Gastroesophageal sphincter (tissue), 4 donors: Measurements from ENCODE around the gene UBE2Q1. TPM values are rescaled to one million over a fixed set of nuclear protein-coding genes. Genes with fewer than 3 reads are reported as not detected.
"Not testable (repeated sequence)": the region's sequence is repeated elsewhere in the genome, so short reads cannot be mapped to it uniquely, and the experiment has no call there.

Experiments used
- ATAC-seq: fragments of 150-250 bp; one replicate; pipeline ENCODE4 v1.9.1; 2016; ENCODE audit warnings: mild to moderate bottlenecking, moderate library complexity
- H3K27ac ChIP-seq, 4 donors: fragments of 200-600 bp; sonication (generic) in 3 of 4; 1 replicate in 3 of 4; 2 replicates in 1 of 4; pipeline ENCODE4 v1.5.1; 2016 to 2019
- H3K27me3 ChIP-seq: fragments of 200-600 bp; sonication (generic); one replicate; pipeline ENCODE4 v1.5.1; 2019
- H3K36me3 ChIP-seq, 2 donors: fragments of 200-600 bp; sonication (generic); one replicate each; pipeline ENCODE4 v1.5.1; 2019; ENCODE audit warnings: control low read depth in 1 of 2
- H3K4me1 ChIP-seq, 3 donors: fragments of 200-600 bp; sonication (generic); 1 replicate in 2 of 3; 2 replicates in 1 of 3; pipeline ENCODE4 v1.5.1; 2016 to 2019; ENCODE audit warnings: control low read depth in 2 of 3
- H3K4me3 ChIP-seq, 2 donors: fragments of 200-600 bp; sonication (generic); one replicate each; pipeline ENCODE4 v1.5.1; 2019; ENCODE audit warnings: mild to moderate bottlenecking in 1 of 2, moderate library complexity in 1 of 2
- H3K9me3 ChIP-seq, 3 donors: fragments of 200-600 bp; sonication (generic); one replicate each; pipeline ENCODE4 v1.5.1; 2017 to 2019; ENCODE audit warnings: control low read depth in 2 of 3
- EP300 ChIP-seq: sonication (generic); formaldehyde crosslinking; IDR thresholded peaks from one replicate; pipeline ENCODE4 v1.6.1; 2017; ENCODE audit warnings: antibody characterized with exemption, mild to moderate bottlenecking
- POLR2A ChIP-seq, 2 donors: fragments of 450-650 bp; IDR thresholded peaks; one replicate each; pipeline ENCODE4 v1.6.1; 2017; ENCODE audit warnings: antibody characterized with exemption in 2 of 2, mild to moderate bottlenecking in 2 of 2, moderate library complexity in 1 of 2
- POLR2AphosphoS5 ChIP-seq: sonication (generic); formaldehyde crosslinking; IDR thresholded peaks from one replicate; pipeline ENCODE4 v1.6.1; 2017; ENCODE audit warnings: antibody characterized with exemption
- WGBS, 2 donors: methylation state at CpG; one replicate each; pipeline ENCODE4 v1.1.5; 2018; ENCODE audit warnings: low coverage in 1 of 2; 5-methylcytosine and 5-hydroxymethylcytosine counted together
- total RNA-seq, 4 donors: library from RNA; depleted of rRNA; stranded (reverse); fragments of >200 nt; gene quantifications; one replicate each; pipeline ENCODE4 v1.1.0, GENCODE V29; 2016
- TF ChIP-seq, protein P1 (sequence below), 4 experiments: fragments of 200-600 bp in 2 of 4; fragments of 450-650 bp in 2 of 4; sonication (generic) in 1 of 4; IDR thresholded peaks; one replicate each; pipeline ENCODE4 v1.5.1; 2017 to 2019; ENCODE audit warnings: antibody characterized with exemption in 4 of 4, mild to moderate bottlenecking in 2 of 4, moderate library complexity in 2 of 4

Gene UBE2Q1
- total RNA-seq, 4 donors from 2014 or later: 27.4 to 39.7 (median 32.2) TPM

DNA sequence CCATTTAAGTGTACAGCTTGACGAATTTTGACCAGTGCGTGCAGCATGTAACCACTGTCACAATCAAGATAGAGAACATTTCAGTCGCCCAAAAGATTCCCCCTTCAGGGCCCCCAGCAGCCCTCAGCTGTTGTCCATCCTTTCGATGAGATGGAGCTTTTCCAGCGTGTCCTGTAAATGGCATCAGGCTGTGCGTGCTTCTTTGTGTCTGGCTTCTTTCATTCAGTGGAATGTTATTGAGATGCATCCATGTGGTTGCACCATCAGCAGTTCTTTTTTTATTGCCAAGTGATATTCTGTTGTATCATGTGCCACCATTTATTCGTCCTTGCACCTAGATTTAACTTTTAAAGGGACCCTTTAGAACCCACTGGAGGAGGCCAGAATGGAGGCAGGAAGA lies 21.9 kb downstream of the UBE2Q1 start:
- Histone ChIP-seq H3K4me3 (no peak overlapping the region), H3K9me3 (no peaks in the 10 kb centered on the region), H3K36me3 (no peaks in the 10 kb centered on the region), H3K4me1 (no peaks in the 10 kb centered on the region), H3K27ac (no peak overlapping the region), H3K27me3 (peaks cover 16% of the 10 kb centered on the region)
- TF ChIP-seq EP300 (no peak), POLR2AphosphoS5 (no peak), POLR2A (IDR thresholded peaks at IDR 0.05) (no peak)
- TF ChIP-seq, protein P1, sequence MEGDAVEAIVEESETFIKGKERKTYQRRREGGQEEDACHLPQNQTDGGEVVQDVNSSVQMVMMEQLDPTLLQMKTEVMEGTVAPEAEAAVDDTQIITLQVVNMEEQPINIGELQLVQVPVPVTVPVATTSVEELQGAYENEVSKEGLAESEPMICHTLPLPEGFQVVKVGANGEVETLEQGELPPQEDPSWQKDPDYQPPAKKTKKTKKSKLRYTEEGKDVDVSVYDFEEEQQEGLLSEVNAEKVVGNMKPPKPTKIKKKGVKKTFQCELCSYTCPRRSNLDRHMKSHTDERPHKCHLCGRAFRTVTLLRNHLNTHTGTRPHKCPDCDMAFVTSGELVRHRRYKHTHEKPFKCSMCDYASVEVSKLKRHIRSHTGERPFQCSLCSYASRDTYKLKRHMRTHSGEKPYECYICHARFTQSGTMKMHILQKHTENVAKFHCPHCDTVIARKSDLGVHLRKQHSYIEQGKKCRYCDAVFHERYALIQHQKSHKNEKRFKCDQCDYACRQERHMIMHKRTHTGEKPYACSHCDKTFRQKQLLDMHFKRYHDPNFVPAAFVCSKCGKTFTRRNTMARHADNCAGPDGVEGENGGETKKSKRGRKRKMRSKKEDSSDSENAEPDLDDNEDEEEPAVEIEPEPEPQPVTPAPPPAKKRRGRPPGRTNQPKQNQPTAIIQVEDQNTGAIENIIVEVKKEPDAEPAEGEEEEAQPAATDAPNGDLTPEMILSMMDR (IDR thresholded peaks at IDR 0.05): no peak
- WGBS, 2 donors: 71 to 77% methylated on average over 6 to 7 of the region's 7 CpGs
- no peak for ATAC-seq

DNA sequence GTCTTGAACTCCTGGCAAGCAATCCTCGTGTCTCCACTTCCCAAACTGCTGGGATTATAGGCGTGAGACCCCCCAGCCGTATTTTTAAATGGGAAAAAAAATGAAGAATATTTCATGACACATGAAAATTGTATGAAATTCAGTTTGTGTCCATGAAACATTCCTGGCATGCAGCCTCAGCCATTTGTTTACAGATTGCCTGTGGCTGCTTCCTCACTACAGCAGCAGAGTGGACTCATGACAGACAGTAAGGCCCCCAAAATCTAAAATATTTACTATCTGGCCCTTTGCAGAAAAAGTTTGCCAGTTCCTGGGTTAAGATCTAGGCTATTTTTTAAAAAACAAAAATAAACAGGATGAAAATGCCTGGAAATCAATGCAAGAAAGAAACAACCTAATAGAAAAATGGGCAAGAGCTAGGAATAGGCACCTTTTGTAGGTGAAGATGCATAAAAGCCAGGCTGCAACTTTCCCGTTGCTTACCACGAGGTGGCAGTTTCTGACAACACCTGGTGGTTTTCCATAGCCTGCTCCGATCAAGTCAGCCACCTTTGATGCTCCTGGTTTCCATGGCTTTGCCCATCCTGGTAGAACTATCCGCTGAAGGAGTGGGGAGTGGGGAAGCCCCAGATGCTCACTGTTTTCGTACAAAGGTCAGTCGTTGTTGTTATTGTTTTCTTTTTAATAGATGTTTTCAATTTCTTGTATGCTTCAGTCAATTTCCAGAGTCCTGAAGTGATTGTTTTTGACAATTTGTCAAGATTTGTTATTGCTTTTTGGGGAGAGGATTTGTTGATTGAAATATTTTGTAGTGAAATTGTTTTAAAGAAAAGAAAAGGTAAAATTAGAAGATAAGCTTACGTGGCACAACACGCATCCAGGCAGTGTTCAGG lies 24.3 kb downstream of the UBE2Q1 start:
- no peaks in the 10 kb centered on the region for H3K9me3 ChIP-seq
- no peak overlapping the region for H3K27ac ChIP-seq
- no peaks in the 10 kb centered on the region for H3K4me1 ChIP-seq
- no peak for ATAC-seq
- TF ChIP-seq POLR2AphosphoS5: no peak
- TF ChIP-seq, protein P1 (IDR thresholded peaks at IDR 0.05): peak in 2 of 4 experiments; percentile 29
- no peak for TF ChIP-seq EP300
- TF ChIP-seq POLR2A (IDR thresholded peaks at IDR 0.05): no peak
- H3K36me3 ChIP-seq: no peaks in the 10 kb centered on the region
- no peak overlapping the region for H3K4me3 ChIP-seq
- H3K27me3 ChIP-seq: peaks cover 6% of the 10 kb centered on the region
- WGBS, 2 donors: 54 to 62% methylated on average over 8 to 10 of the region's 11 CpGs

DNA sequence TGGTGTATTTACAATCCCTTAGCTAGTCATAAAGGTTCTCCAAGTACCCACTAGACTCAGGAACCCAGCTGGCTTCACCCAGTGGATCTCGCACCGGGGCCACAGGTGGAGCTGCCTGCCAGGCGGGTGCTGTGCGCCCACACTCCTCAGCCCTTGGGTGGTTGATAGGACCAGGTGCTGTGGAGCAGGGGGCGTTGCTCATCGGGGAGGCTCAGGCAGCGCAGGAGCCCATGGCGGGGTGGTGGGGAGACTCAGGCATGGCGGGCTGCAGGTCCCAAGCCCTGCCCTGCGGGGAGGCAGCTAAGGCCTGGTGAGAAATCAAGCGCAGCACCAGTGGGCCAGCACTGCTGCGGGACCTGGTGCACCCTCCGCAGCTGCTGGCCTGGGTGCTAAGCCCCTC lies 26.5 kb downstream of the UBE2Q1 start:
- not testable (repeated sequence) for H3K27me3 ChIP-seq, H3K9me3 ChIP-seq, H3K36me3 ChIP-seq, ATAC-seq, H3K4me1 ChIP-seq, H3K27ac ChIP-seq, H3K4me3 ChIP-seq
- WGBS, 2 donors: no CpG with 5 or more reads among the region's 13 CpGs

DNA sequence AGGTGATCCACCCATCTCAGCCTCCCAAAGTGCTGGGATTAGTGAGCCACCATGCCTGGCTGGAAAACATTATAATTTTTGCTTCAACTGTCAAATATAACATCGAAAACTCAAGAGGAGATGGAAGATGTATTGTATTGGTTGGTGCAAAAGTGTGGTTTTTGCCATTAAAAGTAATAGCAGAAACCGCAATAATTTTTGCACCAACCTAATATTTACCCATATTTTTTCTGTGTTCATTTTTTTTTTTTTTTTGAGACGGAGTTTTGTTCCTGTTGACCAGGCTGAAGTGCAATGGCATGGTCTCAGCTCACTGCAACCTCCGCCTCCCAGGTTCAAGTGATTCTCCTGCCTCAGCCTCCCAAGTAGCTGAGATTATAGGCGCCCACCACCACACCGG lies 29.2 kb downstream of the UBE2Q1 start:
- Histone ChIP-seq H3K36me3 (no peaks in the 10 kb centered on the region), H3K27ac (no peak overlapping the region), H3K4me1 (no peaks in the 10 kb centered on the region), H3K27me3 (no peaks in the 10 kb centered on the region), H3K9me3 (no peaks in the 10 kb centered on the region), H3K4me3 (no peak overlapping the region)
- WGBS, 2 donors: 90 to 97% methylated on average over 6 of the region's 6 CpGs
- no peak for ATAC-seq
- no peak for TF ChIP-seq POLR2A (IDR thresholded peaks at IDR 0.05)
- no peak for TF ChIP-seq EP300
- TF ChIP-seq, protein P1 (IDR thresholded peaks at IDR 0.05): no peak
- TF ChIP-seq POLR2AphosphoS5: no peak

DNA sequence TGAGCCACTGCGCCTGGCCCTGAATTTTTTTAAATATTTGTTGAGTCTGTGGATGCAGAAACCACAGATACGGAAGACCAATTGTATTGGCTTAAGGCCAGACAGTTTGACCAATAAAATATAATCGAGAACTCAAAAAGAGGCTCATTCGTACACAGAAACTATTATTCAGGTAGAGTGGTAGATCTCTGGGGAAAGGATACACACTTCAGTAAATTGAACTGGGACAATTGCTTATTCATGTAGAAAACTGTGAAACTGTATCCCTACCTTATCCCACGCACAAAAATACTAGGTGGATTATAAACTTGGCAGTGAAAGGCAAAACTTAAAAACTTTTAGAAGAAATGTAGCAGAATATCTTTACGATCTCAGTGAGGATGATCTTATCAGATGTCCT lies 31.3 kb downstream of the UBE2Q1 start:
- Histone ChIP-seq H3K9me3 (no peaks in the 10 kb centered on the region), H3K27me3 (no peaks in the 10 kb centered on the region), H3K36me3 (no peaks in the 10 kb centered on the region), H3K4me3 (no peak overlapping the region), H3K4me1 (no peaks in the 10 kb centered on the region), H3K27ac (no peak overlapping the region)
- TF ChIP-seq POLR2AphosphoS5 (no peak), EP300 (no peak), POLR2A (IDR thresholded peaks at IDR 0.05) (no peak)
- TF ChIP-seq, protein P1 (IDR thresholded peaks at IDR 0.05): no peak
- no peak for ATAC-seq
- WGBS, 2 donors: 49 to 69% methylated on average over 5 to 6 of the region's 6 CpGs
